GM21526 (cell line): ENCODE results near the gene IRF6.

Source experiments
- ATAC-seq: cut with Tn5 transposase; IDR thresholded peaks from one replicate; pipeline ENCODE4 v1.9.1; 2021; ENCODE audit warnings: moderate library complexity; ENCODE audit not compliant: unreplicated experiment, low FRiP score

IRF6 gene

GRCh38 chr1:209738270-209738669 lies 67.7 kb downstream of the IRF6 start:
- ATAC-seq: no peak

- no peak for ATAC-seq
Measured at GRCh38 chr1:209737118-209737505, 68.8 kb downstream of the IRF6 start.

- ATAC-seq: no peak
Measured at GRCh38 chr1:209736490-209737117, 69.3 kb downstream of the IRF6 start.
